Occipital lobe (tissue), 2 donors: Measurements from ENCODE around the gene FCN3. TPM values are rescaled to one million over a fixed set of nuclear protein-coding genes. Genes with fewer than 3 reads are reported as not detected.
"Not testable (repeated sequence)": the region's sequence is repeated elsewhere in the genome, so short reads cannot be mapped to it uniquely, and the experiment has no call there.

Experiments
- DNase-seq: peaks from one replicate; lab custom pipeline; 2025; lab: John Stamatoyannopoulos, UW
- total RNA-seq: library from RNA; depleted of rRNA; stranded (reverse); fragments of >200 nt; gene quantifications from one replicate; pipeline ENCODE4 v1.2.3, GENCODE V29; 2014

Gene FCN3
- total RNA-seq, 1 donor from 2014 or later: not detected

- DNase-seq: no peak
Measured at GRCh38 chr1:27399251-27400025, 24.8 kb upstream of the FCN3 start.

DNA sequence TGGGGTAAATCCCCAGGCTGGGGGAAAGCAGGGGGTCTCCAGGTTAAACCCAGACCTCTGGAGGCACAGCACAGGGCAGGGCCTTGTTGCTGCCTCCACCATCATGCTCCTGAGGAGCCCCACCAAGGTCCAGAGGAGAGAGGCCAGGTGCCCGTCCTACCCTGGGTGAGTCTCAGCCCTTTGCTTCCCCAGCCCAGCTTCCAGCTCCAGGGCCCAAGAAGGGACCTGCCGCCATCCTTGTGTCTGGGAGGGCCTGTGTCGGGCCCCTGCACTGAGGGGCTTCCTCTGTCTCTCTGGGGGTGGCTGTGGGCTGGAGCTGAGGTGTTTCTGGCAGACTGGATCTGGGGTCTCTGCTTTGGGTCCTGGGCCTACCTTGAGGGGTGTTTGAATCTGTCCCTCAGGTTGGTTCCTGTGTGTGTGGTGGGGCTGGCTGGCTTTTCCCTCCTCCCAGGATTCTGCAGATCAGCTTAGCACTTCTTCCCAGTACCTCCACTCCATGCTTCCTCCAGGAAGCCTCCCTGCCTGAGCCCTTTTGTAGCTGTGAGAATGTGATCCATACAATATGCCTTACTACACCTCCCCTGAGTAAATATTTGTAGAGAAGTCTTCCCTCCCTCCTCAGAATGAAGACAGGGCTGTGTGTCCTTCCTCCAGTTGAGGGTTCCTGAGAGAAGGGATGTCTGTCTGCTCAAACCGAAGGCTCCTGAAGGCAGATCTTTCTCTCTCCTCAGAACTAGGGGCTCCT lies 24.0 kb upstream of the FCN3 start:
- no peak for DNase-seq

- DNase-seq: no peak
Measured at GRCh38 chr1:27397749-27398148, 23.1 kb upstream of the FCN3 start.

DNA sequence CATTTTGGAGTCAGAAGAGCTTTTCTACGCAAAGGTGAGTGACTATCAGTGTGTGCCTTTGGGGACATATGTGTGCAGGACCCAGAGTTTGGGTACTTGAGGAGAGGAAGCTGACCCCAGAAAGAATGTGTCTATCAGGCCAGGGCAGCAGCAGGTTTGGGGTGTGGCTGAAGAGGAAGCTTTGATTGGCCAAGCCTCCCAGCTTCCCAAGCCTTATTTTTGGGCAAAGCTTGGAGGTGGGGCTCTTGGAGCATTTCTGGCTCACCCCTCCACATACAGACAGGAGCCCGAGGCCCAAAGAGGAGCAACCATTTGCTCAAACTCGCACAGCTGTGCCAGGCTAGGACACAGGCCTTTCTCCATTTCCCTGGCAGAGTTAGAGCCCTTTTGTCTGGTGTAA lies 22.5 kb upstream of the FCN3 start:
- no peak for DNase-seq

DNA sequence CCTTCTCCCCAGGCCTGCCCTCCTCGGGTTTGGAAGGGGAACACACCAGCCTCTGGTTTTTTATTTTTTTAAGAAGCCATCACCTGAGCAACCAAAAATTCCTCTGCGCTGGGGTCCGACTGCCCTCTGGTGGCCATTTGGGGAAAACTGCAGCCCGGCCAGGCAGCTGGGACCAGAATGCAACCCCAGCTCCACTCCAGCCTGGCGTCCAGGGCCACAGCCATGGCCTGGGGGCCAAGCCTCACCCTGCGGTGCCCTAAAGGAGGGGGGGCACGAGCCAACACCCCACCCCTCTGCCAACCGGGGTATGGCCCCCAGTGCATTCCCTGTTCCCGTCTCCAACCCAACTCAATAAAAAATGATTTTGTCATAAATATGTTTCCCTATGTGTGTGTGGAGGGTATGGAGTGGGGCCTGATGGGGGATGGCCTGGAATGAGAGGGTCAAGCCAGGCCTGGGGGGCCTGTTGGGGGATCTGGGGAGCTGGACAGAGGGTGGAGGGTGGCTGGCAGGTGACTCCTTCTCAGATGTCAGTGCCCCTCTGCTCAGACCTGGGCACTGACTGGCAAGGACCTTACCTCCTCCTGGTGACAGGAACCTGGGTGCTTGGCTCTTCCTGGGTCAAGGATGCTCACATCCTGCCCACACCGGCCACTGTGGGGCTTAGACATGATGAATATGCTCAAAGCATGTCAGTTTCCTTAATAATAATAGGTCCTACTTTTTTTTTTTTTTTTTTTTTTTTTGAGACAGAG lies 21.0 kb upstream of the FCN3 start:
- DNase-seq: peak; percentile 61

DNA sequence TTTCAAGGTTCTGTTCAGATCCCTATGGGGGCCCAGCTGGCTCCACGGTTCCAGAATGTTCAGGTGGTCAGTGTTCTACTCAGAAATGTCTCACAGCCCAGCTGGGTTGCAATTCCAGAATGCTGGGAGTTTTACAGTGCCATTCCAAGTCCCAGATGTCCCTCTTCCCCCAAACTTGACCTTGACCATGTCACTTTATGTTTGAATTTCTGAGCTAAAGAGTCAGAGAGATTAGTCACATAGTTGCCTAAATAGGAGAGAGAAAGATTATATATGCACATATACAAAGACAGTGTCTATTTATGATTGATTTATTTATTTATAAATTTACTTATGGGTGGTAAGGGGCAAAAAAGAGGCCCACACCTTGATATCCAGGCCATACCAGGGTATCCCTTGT lies 20.3 kb upstream of the FCN3 start:
- no peak for DNase-seq

GRCh38 chr1:27394282-27394658 lies 19.6 kb upstream of the FCN3 start:
- no peak for DNase-seq

GRCh38 chr1:27393641-27394281 lies 19.1 kb upstream of the FCN3 start:
- no peak for DNase-seq

DNA sequence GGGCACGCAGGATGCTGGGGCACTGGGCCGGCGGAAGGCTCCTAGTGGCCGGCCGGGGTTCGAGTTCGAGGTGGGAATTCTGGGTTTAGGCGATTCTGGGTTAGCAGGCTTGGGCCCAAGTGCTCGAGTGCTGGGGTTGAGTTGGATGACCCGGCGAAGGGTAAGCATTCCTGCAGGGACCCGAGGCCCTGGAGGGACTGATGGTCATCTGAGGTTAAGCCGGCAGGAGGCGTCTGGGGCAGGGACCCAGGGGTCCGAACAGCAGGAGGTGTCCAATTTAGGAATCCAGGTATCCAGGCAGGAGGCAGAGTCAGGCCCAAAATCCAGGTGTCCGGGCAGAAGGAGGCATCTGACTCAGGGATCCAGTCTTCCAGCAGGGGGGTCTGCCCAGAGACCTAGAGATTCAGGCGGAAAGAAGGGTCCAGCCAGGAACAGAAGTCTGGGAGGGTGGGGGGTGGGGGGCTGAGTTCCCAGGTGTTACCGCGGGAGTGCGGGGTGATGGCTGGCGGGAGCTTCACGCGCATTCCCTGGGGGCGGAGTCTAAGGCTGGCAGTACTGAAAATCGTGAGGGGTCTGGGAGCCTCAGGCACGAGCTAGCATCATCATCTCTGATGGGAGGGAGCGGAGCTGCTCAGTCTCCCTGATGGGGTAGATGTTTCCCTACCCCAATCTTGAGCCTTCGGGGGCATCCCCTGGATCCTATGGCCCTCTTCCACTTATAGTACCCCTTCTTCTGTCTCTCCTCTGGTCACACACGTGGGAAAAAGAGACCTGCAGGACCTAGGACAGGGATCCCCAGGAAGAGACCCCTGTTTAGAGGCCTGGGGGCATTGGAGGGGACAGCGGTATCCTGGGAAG lies 18.4 kb upstream of the FCN3 start:
- no peak for DNase-seq

DNA sequence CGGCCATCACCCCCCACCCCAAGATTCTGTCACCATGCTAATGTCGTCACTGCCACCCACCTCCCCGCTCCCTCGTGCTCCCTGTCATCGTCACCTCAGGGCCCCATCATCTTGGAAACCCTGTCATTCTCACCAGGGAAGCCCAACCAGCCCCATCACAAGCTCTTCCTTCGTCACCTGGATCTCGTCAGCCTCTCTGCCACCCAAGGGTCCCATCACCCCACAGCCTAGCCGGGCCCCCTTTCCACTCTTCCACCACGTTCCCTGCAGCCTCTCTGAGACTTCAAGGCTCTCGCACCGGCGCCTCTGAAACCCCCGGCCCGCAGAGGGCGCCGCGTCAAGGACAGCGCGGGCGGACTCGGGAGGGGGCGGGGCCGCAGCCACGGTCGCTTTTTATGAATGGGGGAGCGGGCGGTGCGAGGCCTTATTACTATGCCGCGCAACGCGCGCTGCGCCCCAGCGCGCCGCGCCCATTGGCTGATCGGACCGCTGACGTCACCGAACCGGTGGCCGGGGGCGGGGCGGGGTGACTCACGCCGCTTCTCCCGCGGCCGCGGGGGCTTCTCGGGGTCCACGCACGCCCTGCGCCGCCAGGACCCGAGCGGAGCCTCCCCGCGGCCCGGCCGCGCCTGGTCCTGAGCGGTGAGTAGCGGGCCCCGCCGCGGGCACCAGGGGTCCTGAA lies 17.6 kb upstream of the FCN3 start, which contains the start of gene GPR3:
Gene GPR3 (plus strand): TSS at position 527 of the 682 bp plus-strand sequence. CDS start 1,177 bp downstream, outside the sequence.
- peak; percentile 88 for DNase-seq

GRCh38 chr1:27391511-27392095 lies 17.0 kb upstream of the FCN3 start:
- peak; percentile 57 for DNase-seq

DNA sequence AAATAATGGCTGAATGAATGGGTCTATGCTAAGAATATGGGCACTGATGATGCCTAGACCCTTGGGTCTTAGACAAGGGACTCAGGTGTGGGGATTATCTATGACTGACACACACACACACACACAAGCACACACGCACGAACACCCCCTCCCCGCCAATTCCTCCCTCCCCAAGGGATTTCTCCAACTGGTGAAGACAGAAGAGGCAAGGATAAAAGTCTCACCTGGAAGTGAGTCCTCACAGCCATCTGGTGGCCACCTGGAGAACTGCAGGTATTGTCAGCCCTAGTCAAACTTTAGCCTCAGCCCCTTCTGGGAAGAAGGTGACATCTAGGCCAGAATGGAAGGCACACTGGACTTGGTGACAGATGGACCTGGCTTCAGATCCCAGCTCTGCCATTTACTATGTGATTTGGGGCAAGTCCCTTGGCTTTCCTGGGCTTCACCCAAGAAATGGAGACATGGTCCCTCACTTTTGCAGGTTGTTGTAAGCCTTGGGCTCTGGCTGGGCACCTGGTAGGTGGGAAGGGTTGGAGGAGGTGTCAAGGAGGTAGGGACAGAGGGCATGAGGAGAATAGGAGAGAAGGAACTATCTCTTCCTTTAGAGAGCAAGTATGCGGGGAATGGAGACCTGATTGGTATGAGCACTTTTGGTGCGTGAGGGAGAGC lies 13.8 kb upstream of the FCN3 start:
- no peak for DNase-seq

GRCh38 chr1:27384797-27385196 lies 10.2 kb upstream of the FCN3 start:
- DNase-seq: not testable (repeated sequence)

DNA sequence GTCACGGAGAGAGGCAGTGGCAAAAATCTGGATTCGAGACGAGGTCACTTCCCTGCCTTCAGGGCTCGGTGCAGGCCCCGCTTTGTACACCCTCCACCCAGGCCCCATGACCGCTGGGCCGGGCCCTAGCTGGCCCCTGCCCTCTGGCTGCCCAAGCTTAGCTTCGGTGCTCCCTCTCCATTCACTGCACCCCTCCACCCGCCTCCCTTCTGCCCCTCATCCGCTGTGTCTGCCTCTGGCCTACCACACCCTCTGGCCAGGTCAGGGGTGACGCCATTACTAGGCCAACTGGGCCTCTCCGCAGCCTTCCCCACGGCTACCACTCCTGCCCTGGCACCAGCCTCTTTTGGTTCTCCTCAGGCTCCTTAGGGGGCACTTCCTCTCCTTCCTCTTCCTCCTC lies 9.0 kb upstream of the FCN3 start:
- DNase-seq: no peak

- DNase-seq: no peak
Measured at GRCh38 chr1:27383039-27383605, 8.5 kb upstream of the FCN3 start, which contains the start of gene CD164L2. TSS of gene CD164L2 (minus strand) at chr1:27383333. CDS start at chr1:27383239, 94 bp downstream.

GRCh38 chr1:27381969-27382762 lies 7.5 kb upstream of the FCN3 start:
- no peak for DNase-seq
